A549 (cell line): ENCODE measurements around the gene SPIRE1. TPM values are rescaled to one million over a fixed set of nuclear protein-coding genes. Genes with fewer than 3 reads are reported as not detected.

Experiments used
- ATAC-seq, 2 experiments: fragments of 200-7000 bp in 1 of 2; fragments of >200 bp in 1 of 2; cut with Nextera tagmentation in 1 of 2; cut with Tn5 transposase in 1 of 2; 3 replicates each; pipeline versions ENCODE4 v1.8.0 to v1.9.1; 2018 to 2020; ENCODE audit warnings: mild to moderate bottlenecking in 1 of 2, moderate library complexity in 1 of 2
- CTCF ChIA-PET: fragments of 300-600 bp; sonication (Branson Sonifier 250); formaldehyde crosslinking; extraction: SDS; loops from one replicate; lab custom pipeline; 2021; ENCODE audit warnings: antibody characterized with exemption, inconsistent platforms; lab: Yijun Ruan, JAX
- POLR2A ChIA-PET: fragments of 350-600 bp; formaldehyde crosslinking; extraction: SDS; loops from one replicate; lab custom pipeline; 2021; ENCODE audit warnings: antibody characterized with exemption, inconsistent platforms; lab: Yijun Ruan, JAX
- DNase-seq, 2 experiments: peaks; one replicate each; pipeline versions ENCODE4 v3.0.0 to v3.0.0-alpha.2; 2011 to 2016; ENCODE audit warnings: low read depth in 1 of 2, low spot score in 1 of 2
- FAIRE-seq: peaks from 2 replicates; lab custom pipeline; 2011; peaks lifted over from hg19 to GRCh38; lab: Jason Lieb, UNC
- H3K27ac ChIP-seq, 2 experiments: fragments of >200 bp; sonication (Bioruptor Twin); formaldehyde crosslinking; 3 replicates each; pipeline ENCODE4 v1.5.1; 2016 to 2017
- H3K4me1 ChIP-seq: fragments of >200 bp; sonication (Bioruptor Twin); formaldehyde crosslinking; 3 replicates; pipeline ENCODE4 v1.6.1; 2016
- H3K4me2 ChIP-seq: fragments of >200 bp; sonication (Bioruptor Twin); formaldehyde crosslinking; 3 replicates; pipeline ENCODE4 v1.6.1; 2016
- H3K4me3 ChIP-seq: fragments of >200 bp; sonication (Bioruptor Twin); formaldehyde crosslinking; 3 replicates; pipeline ENCODE4 v1.5.1; 2016
- H3K9me3 ChIP-seq: fragments of >200 bp; sonication (Bioruptor Twin); formaldehyde crosslinking; 3 replicates; pipeline ENCODE4 v1.6.1; 2016
- CBX2 ChIP-seq: fragments of 200-600 bp; sonication (generic); IDR thresholded peaks from 2 replicates; pipeline ENCODE4 v1.6.1; 2016; ENCODE audit warnings: low read depth, mild to moderate bottlenecking, borderline replicate concordance
- CBX8 ChIP-seq: fragments of 200-600 bp; sonication (generic); IDR thresholded peaks from 2 replicates; pipeline ENCODE4 v1.6.1; 2016
- EP300 ChIP-seq, 2 experiments: fragments of >200 bp; sonication (Bioruptor Twin); formaldehyde crosslinking; IDR thresholded peaks; 2 replicates in 1 of 2; 3 replicates in 1 of 2; pipeline ENCODE4 v1.6.1; 2016 to 2017
- ESRRA ChIP-seq: fragments of 150-350 bp; IDR thresholded peaks from 2 replicates; pipeline ENCODE4 v1.6.1; 2014; ENCODE audit warnings: mild to moderate bottlenecking, low read length, borderline replicate concordance
- GATA3 ChIP-seq: IDR thresholded peaks from 2 replicates; pipeline ENCODE4 v1.6.1; 2012; ENCODE audit warnings: borderline replicate concordance
- HOXB13 ChIP-seq: fragments of 250-450 bp; sonication (Bioruptor Pico); IDR thresholded peaks from 2 replicates; pipeline ENCODE4 v1.5.0; 2020; ENCODE audit warnings: low read depth, mild to moderate bottlenecking, moderate library complexity
- MYC ChIP-seq: IDR thresholded peaks from 2 replicates; pipeline ENCODE4 v1.6.1; 2012; ENCODE audit warnings: mild to moderate bottlenecking, inconsistent platforms, low read length, improper control_type of control experiment, borderline replicate concordance
- NFE2L2 ChIP-seq: fragments of 150-350 bp; conservative IDR thresholded peaks from 2 replicates; pipeline ENCODE4 v1.6.1; 2014; ENCODE audit warnings: low read length
- NPAS2 ChIP-seq: fragments of 250-450 bp; sonication (Bioruptor Pico); IDR thresholded peaks from 2 replicates; pipeline ENCODE4 v1.8.0; 2022; ENCODE audit warnings: mild to moderate bottlenecking, moderate library complexity, borderline replicate concordance
- NR3C1 ChIP-seq: fragments of >200 bp; sonication (Bioruptor Twin); formaldehyde crosslinking; IDR thresholded peaks from 3 replicates; pipeline ENCODE4 v1.6.1; 2017
- RAD21 ChIP-seq, 2 experiments: fragments of >200 bp in 1 of 2; sonication (Bioruptor Twin) in 1 of 2; formaldehyde crosslinking in 1 of 2; IDR thresholded peaks in 1 of 2; conservative IDR thresholded peaks in 1 of 2; 2 replicates in 1 of 2; 3 replicates in 1 of 2; pipeline ENCODE4 v1.6.1; 2012 to 2018; ENCODE audit warnings: inconsistent platforms in 1 of 2
- RFX5 ChIP-seq: fragments of 450-650 bp; IDR thresholded peaks from 2 replicates; pipeline ENCODE4 v1.7.1; 2014; ENCODE audit warnings: antibody characterized with exemption, mild to moderate bottlenecking, moderate library complexity
- SREBF2 ChIP-seq: fragments of 450-650 bp; IDR thresholded peaks from 2 replicates; pipeline ENCODE4 v1.6.1; 2014; ENCODE audit warnings: mild to moderate bottlenecking, moderate library complexity
- TP53 ChIP-seq: fragments of 250-450 bp; sonication (Bioruptor Pico); IDR thresholded peaks from 2 replicates; pipeline ENCODE4 v1.5.0; 2021; ENCODE audit warnings: mild to moderate bottlenecking, moderate library complexity
- ZC3H11A ChIP-seq: fragments of 450-650 bp; IDR thresholded peaks from 2 replicates; pipeline ENCODE4 v1.6.1; 2014; ENCODE audit warnings: antibody characterized with exemption, mild to moderate bottlenecking
- ZSCAN20 ChIP-seq: fragments of 250-450 bp; sonication (Bioruptor Pico); IDR thresholded peaks from 2 replicates; pipeline ENCODE4 v1.8.0; 2022; ENCODE audit warnings: mild to moderate bottlenecking, moderate library complexity
- WGBS: methylation state at CpG from one replicate; pipeline ENCODE4 v1.1.6; 2017; ENCODE audit errors: missing lambda C conversion rate; 5-methylcytosine and 5-hydroxymethylcytosine counted together
- polyA plus RNA-seq, 4 experiments: library from polyadenylated mRNA; depleted of rRNA in 3 of 4; stranded (reverse); fragments of >200 nt; fragmentation: RNase III in 1 of 4; extraction: RNeasy Plus Mini Kit Qiagen cat#74134 plus additional on column Dnase treatment in 1 of 4; gene quantifications; 2 replicates in 3 of 4; 3 replicates in 1 of 4; pipeline ENCODE4 v1.2.3, GENCODE V29; 2011 to 2017
- TF ChIP-seq, protein P1 (sequence below): fragments of 250-450 bp; sonication (Bioruptor Pico); IDR thresholded peaks from 2 replicates; pipeline ENCODE4 v1.5.0; 2021; ENCODE audit warnings: mild to moderate bottlenecking, moderate library complexity, borderline replicate concordance
- TF ChIP-seq, protein P2 (sequence below): fragments of 450-650 bp; IDR thresholded peaks from 2 replicates; pipeline ENCODE4 v1.6.1; 2014; ENCODE audit warnings: antibody characterized with exemption
- TF ChIP-seq, protein P3 (sequence below): IDR thresholded peaks from 2 replicates; pipeline ENCODE4 v1.6.1; 2012
- TF ChIP-seq, protein P4 (sequence below): fragments of >200 bp; sonication (Bioruptor Twin); formaldehyde crosslinking; IDR thresholded peaks from 3 replicates; pipeline ENCODE4 v1.5.1; 2016
- TF ChIP-seq, protein P5 (sequence below): fragments of >200 bp; sonication (Bioruptor Twin); formaldehyde crosslinking; IDR thresholded peaks from 3 replicates; pipeline ENCODE4 v1.6.1; 2016
- TF ChIP-seq, protein P6 (sequence below): fragments of 150-350 bp; IDR thresholded peaks from 2 replicates; pipeline ENCODE4 v1.6.1; 2014; ENCODE audit warnings: low read depth, mild to moderate bottlenecking, low read length

SPIRE1 gene
- polyA plus RNA-seq, 2 of the 4 experiments (the other 2 are of a cell fraction), result 8.3 to 29.4 TPM

DNA sequence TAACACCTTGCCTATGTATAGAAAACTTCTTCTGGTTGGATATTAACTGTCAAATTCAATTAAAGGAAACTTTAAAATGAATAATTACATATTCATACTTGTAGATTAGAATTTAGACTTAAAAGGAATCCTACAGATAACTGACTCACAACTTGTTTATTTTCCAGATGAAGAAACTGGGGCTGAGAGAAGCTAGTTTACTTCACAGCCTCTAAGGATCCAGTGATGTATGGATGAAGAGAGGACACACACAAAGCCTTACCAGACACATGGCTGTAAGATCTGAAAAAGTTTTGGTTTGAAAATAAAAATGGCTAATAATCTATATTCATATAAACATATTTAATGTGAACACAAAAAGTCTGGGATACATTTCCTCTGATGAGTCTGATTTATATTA, 177.9 kb downstream of the SPIRE1 start:
- Histone ChIP-seq H3K4me1 (no peaks in the 10 kb centered on the region), H3K9me3 (no peaks in the 10 kb centered on the region), H3K27ac (no peak overlapping the region), H3K4me3 (no peak overlapping the region), H3K4me2 (no peak overlapping the region)
- POLR2A ChIA-PET, result no interaction called here
- CTCF ChIA-PET, result no interaction called here
- FAIRE-seq (no peak), ATAC-seq (no peak), DNase-seq (no peak)
- TF ChIP-seq, protein P1, sequence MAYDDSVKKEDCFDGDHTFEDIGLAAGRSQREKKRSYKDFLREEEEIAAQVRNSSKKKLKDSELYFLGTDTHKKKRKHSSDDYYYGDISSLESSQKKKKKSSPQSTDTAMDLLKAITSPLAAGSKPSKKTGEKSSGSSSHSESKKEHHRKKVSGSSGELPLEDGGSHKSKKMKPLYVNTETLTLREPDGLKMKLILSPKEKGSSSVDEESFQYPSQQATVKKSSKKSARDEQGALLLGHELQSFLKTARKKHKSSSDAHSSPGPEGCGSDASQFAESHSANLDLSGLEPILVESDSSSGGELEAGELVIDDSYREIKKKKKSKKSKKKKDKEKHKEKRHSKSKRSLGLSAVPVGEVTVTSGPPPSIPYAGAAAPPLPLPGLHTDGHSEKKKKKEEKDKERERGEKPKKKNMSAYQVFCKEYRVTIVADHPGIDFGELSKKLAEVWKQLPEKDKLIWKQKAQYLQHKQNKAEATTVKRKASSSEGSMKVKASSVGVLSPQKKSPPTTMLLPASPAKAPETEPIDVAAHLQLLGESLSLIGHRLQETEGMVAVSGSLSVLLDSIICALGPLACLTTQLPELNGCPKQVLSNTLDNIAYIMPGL, result no peak
- TF ChIP-seq NPAS2 (no peak), NFE2L2 (no peak), MYC (no peak)

DNA sequence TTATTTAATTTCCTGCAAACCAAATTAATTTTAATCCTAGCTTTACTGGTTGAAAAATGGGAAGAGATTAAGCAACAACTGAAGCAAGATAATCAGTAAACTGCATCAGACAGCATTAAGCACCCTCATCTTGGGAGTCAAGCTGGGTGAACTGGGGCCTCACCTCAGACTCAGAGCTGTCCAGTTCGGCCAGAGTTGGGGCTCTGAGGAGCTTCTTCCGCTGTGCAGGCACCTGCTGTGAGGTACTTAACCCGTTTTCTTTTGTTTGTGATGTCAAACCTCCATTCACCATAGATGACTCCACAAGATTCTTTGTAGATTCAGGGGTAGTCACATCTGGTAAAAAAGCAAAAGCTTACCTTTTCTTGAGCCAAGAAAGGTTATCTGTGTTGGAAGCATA, 178.4 kb downstream of the SPIRE1 start:
- Histone ChIP-seq H3K4me1 (no peaks in the 10 kb centered on the region), H3K9me3 (no peaks in the 10 kb centered on the region), H3K27ac (no peak overlapping the region), H3K4me3 (no peak overlapping the region), H3K4me2 (no peak overlapping the region)
- 89% methylated on average over 3 of the region's 3 CpGs for WGBS
- DNase-seq (no peak), FAIRE-seq (no peak), ATAC-seq (no peak)
- no peak for TF ChIP-seq NR3C1
- TF ChIP-seq MYC, result no peak
- TF ChIP-seq, protein P2, sequence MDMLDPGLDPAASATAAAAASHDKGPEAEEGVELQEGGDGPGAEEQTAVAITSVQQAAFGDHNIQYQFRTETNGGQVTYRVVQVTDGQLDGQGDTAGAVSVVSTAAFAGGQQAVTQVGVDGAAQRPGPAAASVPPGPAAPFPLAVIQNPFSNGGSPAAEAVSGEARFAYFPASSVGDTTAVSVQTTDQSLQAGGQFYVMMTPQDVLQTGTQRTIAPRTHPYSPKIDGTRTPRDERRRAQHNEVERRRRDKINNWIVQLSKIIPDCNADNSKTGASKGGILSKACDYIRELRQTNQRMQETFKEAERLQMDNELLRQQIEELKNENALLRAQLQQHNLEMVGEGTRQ, result no peak
- no peak for TF ChIP-seq EP300 (IDR thresholded peaks at IDR 0.05)
- TF ChIP-seq, protein P3, sequence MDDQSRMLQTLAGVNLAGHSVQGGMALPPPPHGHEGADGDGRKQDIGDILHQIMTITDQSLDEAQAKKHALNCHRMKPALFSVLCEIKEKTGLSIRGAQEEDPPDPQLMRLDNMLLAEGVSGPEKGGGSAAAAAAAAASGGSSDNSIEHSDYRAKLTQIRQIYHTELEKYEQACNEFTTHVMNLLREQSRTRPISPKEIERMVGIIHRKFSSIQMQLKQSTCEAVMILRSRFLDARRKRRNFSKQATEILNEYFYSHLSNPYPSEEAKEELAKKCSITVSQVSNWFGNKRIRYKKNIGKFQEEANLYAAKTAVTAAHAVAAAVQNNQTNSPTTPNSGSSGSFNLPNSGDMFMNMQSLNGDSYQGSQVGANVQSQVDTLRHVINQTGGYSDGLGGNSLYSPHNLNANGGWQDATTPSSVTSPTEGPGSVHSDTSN, result no peak
- TF ChIP-seq CBX2, result no peak
- CTCF ChIA-PET, result no interaction called here
- POLR2A ChIA-PET, result no interaction called here

DNA sequence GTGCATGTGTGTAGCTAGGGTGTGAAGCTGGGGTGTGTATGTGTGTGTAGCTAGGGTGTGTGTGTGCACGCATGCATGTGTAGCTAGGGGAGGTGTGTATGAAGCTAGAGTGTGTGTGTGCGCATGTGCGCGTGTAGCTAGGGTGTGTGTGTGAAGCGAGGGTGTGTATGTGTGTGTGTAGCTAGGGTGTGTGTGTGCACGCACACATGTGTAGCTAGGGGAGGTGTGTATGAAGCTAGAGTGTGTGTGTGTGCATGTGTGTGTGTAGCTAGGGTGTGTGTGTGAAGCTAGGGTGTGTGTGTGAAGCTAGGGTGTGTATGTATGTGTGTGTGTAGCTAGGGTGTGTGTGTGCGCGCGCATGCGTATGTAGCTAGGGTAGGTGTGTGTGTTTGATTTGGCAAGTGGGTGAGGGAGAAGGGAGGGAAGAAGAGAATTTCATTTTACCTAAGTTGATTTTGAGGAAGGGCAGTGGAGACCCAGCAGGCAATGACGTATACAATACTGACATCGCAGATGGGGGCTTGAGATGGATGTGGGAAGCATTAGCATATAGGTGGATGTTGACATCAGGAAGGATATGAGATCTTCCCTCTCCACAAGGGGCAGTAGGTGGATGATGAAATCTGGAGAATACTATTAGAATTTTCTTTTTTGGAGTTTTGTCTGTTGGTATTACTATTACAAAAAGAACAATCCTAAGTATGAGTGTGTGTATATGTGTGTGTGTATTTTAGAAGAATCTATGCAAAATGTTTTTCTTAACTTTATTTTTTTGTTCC, 179.4 kb downstream of the SPIRE1 start:
- Histone ChIP-seq H3K27ac (no peak overlapping the region), H3K4me2 (no peak overlapping the region), H3K4me1 (no peaks in the 10 kb centered on the region), H3K4me3 (no peak overlapping the region), H3K9me3 (no peaks in the 10 kb centered on the region)
- FAIRE-seq (no peak), DNase-seq (no peak), ATAC-seq (no peak)
- 92% methylated on average over 12 of the region's 12 CpGs for WGBS
- ChIA-PET POLR2A (no interaction called here), CTCF (no interaction called here)
- TF ChIP-seq HOXB13, result no peak

DNA sequence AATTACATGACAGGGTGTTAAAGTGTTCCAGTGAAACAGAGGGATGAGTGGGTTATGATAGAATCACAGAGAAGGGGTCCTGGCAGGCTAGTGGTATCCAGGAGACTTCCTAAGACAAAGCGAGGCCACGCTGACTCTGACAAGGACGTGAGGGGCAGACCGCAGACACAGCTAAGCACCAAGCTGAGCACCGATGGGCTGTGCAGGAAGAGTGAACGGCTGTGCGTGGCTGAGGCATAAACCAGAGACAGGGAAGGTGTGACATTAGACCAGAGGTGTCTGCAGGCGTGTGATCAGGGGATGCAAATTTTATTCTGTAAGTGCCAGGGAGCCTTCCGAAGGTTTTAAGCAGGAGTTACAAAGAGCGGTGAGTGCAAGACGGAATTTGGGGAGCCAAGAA, 180.3 kb downstream of the SPIRE1 start:
- Histone ChIP-seq H3K9me3 (no peaks in the 10 kb centered on the region), H3K4me2 (no peak overlapping the region), H3K27ac (no peak overlapping the region), H3K4me1 (no peaks in the 10 kb centered on the region), H3K4me3 (no peak overlapping the region)
- FAIRE-seq, result no peak
- ATAC-seq, result no peak
- CTCF ChIA-PET, result interaction anchor here (1.3 kb wide), 1 partner anchor 84 kb away, joined by 3 read pairs; no protein-coding TSS in a partner anchor
- TF ChIP-seq RAD21 (conservative IDR thresholded peaks at IDR 0.05 in 1 of 2, IDR thresholded peaks at IDR 0.05 in 1 of 2) (no peak), RFX5 (no peak), CBX8 (no peak), TP53 (CRISPR knock-in tag) (no peak), CBX2 (no peak), ESRRA (no peak), ZSCAN20 (CRISPR knock-in tag) (no peak), ZC3H11A (no peak), GATA3 (no peak), SREBF2 (no peak)
- TF ChIP-seq, protein P4, sequence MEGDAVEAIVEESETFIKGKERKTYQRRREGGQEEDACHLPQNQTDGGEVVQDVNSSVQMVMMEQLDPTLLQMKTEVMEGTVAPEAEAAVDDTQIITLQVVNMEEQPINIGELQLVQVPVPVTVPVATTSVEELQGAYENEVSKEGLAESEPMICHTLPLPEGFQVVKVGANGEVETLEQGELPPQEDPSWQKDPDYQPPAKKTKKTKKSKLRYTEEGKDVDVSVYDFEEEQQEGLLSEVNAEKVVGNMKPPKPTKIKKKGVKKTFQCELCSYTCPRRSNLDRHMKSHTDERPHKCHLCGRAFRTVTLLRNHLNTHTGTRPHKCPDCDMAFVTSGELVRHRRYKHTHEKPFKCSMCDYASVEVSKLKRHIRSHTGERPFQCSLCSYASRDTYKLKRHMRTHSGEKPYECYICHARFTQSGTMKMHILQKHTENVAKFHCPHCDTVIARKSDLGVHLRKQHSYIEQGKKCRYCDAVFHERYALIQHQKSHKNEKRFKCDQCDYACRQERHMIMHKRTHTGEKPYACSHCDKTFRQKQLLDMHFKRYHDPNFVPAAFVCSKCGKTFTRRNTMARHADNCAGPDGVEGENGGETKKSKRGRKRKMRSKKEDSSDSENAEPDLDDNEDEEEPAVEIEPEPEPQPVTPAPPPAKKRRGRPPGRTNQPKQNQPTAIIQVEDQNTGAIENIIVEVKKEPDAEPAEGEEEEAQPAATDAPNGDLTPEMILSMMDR, result no peak
- TF ChIP-seq, protein P5, sequence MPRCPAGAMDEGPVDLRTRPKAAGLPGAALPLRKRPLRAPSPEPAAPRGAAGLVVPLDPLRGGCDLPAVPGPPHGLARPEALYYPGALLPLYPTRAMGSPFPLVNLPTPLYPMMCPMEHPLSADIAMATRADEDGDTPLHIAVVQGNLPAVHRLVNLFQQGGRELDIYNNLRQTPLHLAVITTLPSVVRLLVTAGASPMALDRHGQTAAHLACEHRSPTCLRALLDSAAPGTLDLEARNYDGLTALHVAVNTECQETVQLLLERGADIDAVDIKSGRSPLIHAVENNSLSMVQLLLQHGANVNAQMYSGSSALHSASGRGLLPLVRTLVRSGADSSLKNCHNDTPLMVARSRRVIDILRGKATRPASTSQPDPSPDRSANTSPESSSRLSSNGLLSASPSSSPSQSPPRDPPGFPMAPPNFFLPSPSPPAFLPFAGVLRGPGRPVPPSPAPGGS, result no peak
- TF ChIP-seq, protein P6, sequence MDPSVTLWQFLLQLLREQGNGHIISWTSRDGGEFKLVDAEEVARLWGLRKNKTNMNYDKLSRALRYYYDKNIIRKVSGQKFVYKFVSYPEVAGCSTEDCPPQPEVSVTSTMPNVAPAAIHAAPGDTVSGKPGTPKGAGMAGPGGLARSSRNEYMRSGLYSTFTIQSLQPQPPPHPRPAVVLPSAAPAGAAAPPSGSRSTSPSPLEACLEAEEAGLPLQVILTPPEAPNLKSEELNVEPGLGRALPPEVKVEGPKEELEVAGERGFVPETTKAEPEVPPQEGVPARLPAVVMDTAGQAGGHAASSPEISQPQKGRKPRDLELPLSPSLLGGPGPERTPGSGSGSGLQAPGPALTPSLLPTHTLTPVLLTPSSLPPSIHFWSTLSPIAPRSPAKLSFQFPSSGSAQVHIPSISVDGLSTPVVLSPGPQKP, result no peak
- POLR2A ChIA-PET, result no interaction called here
- no peak for DNase-seq
- WGBS, result 94% methylated on average over 11 of the region's 11 CpGs
